Neutrophil (primary cell): ENCODE measurements around the gene GRM5.

Experiments used
- H3K27ac ChIP-seq: fragments of 200-600 bp; sonication (generic); 2 replicates; pipeline ENCODE4 v1.5.1; 2016; ENCODE audit warnings: mild to moderate bottlenecking, moderate library complexity
- H3K27me3 ChIP-seq: fragments of 200-600 bp; sonication (generic); 2 replicates; pipeline ENCODE4 v1.6.0; 2016; ENCODE audit warnings: mild to moderate bottlenecking
- H3K36me3 ChIP-seq: fragments of 200-600 bp; sonication (generic); 2 replicates; pipeline ENCODE4 v1.5.1; 2017
- H3K4me1 ChIP-seq, 2 experiments: fragments of 200-600 bp in 1 of 2; sonication (generic) in 1 of 2; 1 replicate in 1 of 2; 2 replicates in 1 of 2; pipeline versions ENCODE4 v1.5.1 to v1.6.1; 2013 to 2016; ENCODE audit warnings: low read depth in 1 of 2, low read length in 1 of 2, mild to moderate bottlenecking in 1 of 2, moderate library complexity in 1 of 2; ENCODE audit not compliant: control insufficient read depth in 1 of 2, insufficient read depth in 1 of 2
- H3K4me3 ChIP-seq, 2 experiments: fragments of 200-600 bp in 1 of 2; sonication (generic) in 1 of 2; 1 replicate in 1 of 2; 2 replicates in 1 of 2; pipeline ENCODE4 v1.5.1; 2013 to 2016; ENCODE audit warnings: low read depth in 1 of 2, low read length in 1 of 2, mild to moderate bottlenecking in 1 of 2, moderate library complexity in 1 of 2
- H3K9me3 ChIP-seq: fragments of 200-600 bp; sonication (generic); 2 replicates; pipeline ENCODE4 v1.5.1; 2016
- TF ChIP-seq, protein P1 (sequence below): fragments of 200-600 bp; sonication (generic); IDR thresholded peaks from 2 replicates; pipeline ENCODE4 v1.5.1; 2016; ENCODE audit warnings: antibody characterized with exemption

GRM5 gene

DNA sequence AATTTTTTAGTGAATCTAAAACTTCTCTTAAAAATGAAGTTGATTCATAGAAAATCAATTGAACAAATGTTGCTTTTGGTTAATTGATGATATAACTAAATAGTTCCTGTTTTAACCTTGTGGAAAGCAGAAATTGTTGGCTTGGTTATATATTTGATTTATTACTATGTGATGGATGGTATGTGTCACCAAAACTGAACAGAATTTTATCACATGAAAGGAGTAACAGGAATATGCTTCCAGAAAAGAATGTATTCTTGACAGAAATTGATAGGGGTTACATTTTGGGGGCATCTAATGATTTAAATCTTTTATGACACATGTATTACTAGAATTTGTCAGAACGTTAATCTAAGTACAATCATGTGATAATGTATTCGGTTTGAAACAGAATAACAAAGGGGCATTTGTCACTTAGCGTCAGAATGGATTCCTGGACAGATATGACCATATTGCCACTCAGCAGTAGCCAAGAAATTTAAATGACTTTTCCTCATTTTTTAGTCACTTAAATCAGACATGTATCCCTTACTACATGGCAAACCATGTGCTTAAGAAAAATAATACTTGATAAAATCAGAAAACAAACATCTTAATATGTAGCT is 295.2 kb downstream of the GRM5 start:
- no peaks in the 10 kb centered on the region for H3K9me3 ChIP-seq
- no peaks in the 10 kb centered on the region for H3K4me1 ChIP-seq
- no peaks in the 10 kb centered on the region for H3K36me3 ChIP-seq
- no peaks in the 10 kb centered on the region for H3K27me3 ChIP-seq
- H3K27ac ChIP-seq, result no peak overlapping the region
- TF ChIP-seq, protein P1, sequence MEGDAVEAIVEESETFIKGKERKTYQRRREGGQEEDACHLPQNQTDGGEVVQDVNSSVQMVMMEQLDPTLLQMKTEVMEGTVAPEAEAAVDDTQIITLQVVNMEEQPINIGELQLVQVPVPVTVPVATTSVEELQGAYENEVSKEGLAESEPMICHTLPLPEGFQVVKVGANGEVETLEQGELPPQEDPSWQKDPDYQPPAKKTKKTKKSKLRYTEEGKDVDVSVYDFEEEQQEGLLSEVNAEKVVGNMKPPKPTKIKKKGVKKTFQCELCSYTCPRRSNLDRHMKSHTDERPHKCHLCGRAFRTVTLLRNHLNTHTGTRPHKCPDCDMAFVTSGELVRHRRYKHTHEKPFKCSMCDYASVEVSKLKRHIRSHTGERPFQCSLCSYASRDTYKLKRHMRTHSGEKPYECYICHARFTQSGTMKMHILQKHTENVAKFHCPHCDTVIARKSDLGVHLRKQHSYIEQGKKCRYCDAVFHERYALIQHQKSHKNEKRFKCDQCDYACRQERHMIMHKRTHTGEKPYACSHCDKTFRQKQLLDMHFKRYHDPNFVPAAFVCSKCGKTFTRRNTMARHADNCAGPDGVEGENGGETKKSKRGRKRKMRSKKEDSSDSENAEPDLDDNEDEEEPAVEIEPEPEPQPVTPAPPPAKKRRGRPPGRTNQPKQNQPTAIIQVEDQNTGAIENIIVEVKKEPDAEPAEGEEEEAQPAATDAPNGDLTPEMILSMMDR, result no peak
- H3K4me3 ChIP-seq, result no peak overlapping the region

DNA sequence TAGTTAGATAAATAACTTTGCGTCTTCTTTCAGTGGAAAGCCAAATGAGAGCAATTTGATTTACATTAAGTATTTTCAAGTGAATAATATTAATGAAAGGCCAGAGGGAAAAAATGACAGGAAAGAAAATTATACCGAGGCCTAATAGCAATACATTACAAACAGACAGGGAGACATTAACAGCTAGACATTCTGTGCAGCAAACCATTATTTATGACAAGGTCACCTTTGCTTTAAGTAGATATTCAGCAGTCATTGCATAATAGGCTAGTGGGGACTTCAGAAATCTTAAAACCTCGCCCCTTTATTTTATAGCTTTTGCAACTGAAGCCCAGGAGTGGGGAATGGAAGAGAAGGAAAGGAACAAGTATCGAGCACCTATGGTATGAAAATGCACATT is 321.6 kb downstream of the GRM5 start:
- H3K27me3 ChIP-seq, result no peaks in the 10 kb centered on the region

DNA sequence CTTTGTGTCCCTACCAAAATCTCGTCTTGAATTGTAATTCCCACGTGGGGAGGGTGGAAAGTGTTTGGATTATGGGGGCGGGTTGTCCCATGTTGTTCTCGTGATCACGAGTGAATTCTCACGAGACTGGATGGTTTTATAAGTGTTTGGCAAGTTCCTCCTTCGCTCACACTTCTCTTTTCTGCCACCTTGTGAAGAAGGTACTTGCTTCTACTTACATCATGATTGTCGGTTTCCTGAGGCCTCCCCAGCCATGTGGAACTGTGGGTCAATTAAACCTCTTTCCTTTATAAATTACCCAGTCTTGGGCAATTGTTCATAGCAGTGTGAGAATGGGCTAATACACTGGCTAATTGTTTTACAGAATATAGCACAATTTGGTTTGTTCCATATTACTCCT is 326.3 kb downstream of the GRM5 start:
- TF ChIP-seq, protein P1, result no peak
- H3K27me3 ChIP-seq, result no peaks in the 10 kb centered on the region
- H3K27ac ChIP-seq, result no peak overlapping the region
- H3K4me3 ChIP-seq, result no peak overlapping the region
- no peaks in the 10 kb centered on the region for H3K4me1 ChIP-seq
- H3K36me3 ChIP-seq, result no peaks in the 10 kb centered on the region
- H3K9me3 ChIP-seq, result no peaks in the 10 kb centered on the region

More for the DNA sequence above, 321.6 kb downstream of the GRM5 start:
- Histone ChIP-seq H3K9me3 (no peaks in the 10 kb centered on the region), H3K4me1 (no peaks in the 10 kb centered on the region), H3K4me3 (no peak overlapping the region), H3K27ac (no peak overlapping the region), H3K36me3 (no peaks in the 10 kb centered on the region)
- TF ChIP-seq, protein P1, result no peak

DNA sequence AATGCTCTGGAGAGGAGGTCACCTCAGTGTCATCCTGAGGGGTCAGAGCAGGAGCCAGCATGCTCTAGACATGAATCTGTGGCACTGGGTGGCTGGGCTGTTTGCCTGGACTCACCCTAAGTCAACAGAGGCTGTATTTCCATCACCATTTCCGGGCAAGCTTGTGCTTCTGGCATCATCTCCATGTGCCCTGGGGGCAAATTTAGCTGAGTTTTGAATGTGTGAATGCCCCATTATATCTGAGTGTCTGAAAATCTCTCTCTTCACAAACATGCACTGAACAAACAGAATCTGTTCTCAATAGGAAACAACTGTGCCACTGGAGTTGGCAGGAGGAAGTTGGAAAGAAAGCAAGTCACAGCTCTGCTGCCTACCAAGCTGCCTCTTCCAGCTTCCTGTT is 356.2 kb downstream of the GRM5 start:
- no peaks in the 10 kb centered on the region for H3K9me3 ChIP-seq
- H3K36me3 ChIP-seq, result no peaks in the 10 kb centered on the region
- H3K4me3 ChIP-seq, result no peak overlapping the region
- H3K27me3 ChIP-seq, result no peaks in the 10 kb centered on the region
- TF ChIP-seq, protein P1, result no peak
- no peak overlapping the region for H3K27ac ChIP-seq
- no peaks in the 10 kb centered on the region for H3K4me1 ChIP-seq

DNA sequence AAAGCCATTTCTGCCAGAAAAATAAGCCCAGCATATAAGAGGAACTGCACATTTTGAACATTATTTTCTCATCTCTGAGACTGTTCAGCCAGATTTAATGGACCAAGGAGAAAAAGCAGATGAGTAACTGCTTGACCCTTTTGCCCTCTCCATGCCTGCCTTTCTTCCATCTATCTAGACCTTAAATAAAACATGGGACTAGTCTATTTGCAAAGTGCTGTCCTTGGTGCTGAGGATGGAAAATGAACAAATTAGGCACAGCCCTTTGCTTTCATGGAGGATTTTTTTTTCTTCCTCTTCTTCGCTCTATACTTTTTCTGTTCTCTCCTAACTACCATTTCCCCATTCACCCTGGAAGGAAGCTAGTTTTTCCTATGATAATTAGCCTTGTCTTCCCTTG is 361.3 kb downstream of the GRM5 start:
- Histone ChIP-seq H3K4me1 (no peaks in the 10 kb centered on the region), H3K9me3 (no peaks in the 10 kb centered on the region), H3K27ac (no peak overlapping the region), H3K4me3 (no peak overlapping the region), H3K36me3 (no peaks in the 10 kb centered on the region), H3K27me3 (no peaks in the 10 kb centered on the region)
- TF ChIP-seq, protein P1, result no peak

DNA sequence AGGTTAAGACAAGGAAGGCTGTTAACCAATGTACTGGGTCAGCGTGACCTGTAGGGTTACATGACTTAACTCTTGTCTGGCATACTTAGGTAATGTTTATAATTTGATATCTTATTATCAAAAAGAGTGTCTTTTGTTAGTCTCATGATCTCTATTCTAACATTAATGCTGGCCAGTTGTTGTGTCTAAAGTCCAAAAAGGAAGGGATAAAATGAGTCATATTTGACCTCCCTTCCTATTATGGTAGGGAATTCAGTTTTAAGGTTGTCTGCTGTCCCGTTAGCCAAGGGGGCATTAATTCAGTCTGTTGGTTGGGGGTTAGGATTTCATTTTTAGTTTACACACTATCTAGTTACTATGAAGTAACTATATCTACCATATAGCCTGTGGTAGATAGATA is 364.0 kb downstream of the GRM5 start:
- Histone ChIP-seq H3K4me1 (no peaks in the 10 kb centered on the region), H3K27ac (no peak overlapping the region), H3K27me3 (no peaks in the 10 kb centered on the region), H3K9me3 (no peaks in the 10 kb centered on the region), H3K36me3 (no peaks in the 10 kb centered on the region), H3K4me3 (no peak overlapping the region)
- TF ChIP-seq, protein P1, result no peak
